NCI-H1105 (cell line): ENCODE data around the gene FKBP4.
"Not testable (repeated sequence)": the region's sequence is repeated elsewhere in the genome, so short reads cannot be mapped to it uniquely, and the experiment has no call there.

Experiments used
- DNase-seq: peaks from one replicate; lab custom pipeline; 2025; lab: John Stamatoyannopoulos, UW

Gene FKBP4

GRCh38 chr12:2794736-2795289, at the start of gene FKBP4:
Gene FKBP4 (plus strand): TSS chr12:2794970. CDS start chr12:2795140, 170 bp downstream.
- peak; percentile 74 for DNase-seq

GRCh38 chr12:2745655-2746054, 49.1 kb upstream of the FKBP4 start:
- DNase-seq: no peak

GRCh38 chr12:2749580-2749979, 45.2 kb upstream of the FKBP4 start:
- DNase-seq: no peak

- no peak for DNase-seq
Measured at GRCh38 chr12:2750185-2750584, 44.6 kb upstream of the FKBP4 start.

- DNase-seq: no peak
Measured at GRCh38 chr12:2751230-2751629, 43.5 kb upstream of the FKBP4 start.

- DNase-seq: no peak
Measured at GRCh38 chr12:2751686-2752085, 43.1 kb upstream of the FKBP4 start.

- peak; percentile 18 for DNase-seq
Measured at GRCh38 chr12:2752676-2753371, 41.9 kb upstream of the FKBP4 start.

GRCh38 chr12:2753536-2753935, 41.2 kb upstream of the FKBP4 start:
- no peak for DNase-seq

GRCh38 chr12:2754208-2754607, 40.6 kb upstream of the FKBP4 start:
- DNase-seq: no peak

GRCh38 chr12:2756756-2757155, 38.0 kb upstream of the FKBP4 start:
- DNase-seq: no peak

GRCh38 chr12:2759733-2760132, 35.0 kb upstream of the FKBP4 start:
- DNase-seq: no peak

- DNase-seq: no peak
Measured at GRCh38 chr12:2764398-2764797, 30.4 kb upstream of the FKBP4 start.

- no peak for DNase-seq
Measured at GRCh38 chr12:2765052-2765451, 29.7 kb upstream of the FKBP4 start.

- DNase-seq: no peak
Measured at GRCh38 chr12:2765608-2766007, 29.2 kb upstream of the FKBP4 start.

- DNase-seq: no peak
Measured at GRCh38 chr12:2768224-2768961, 26.4 kb upstream of the FKBP4 start.

GRCh38 chr12:2769866-2770533, 24.8 kb upstream of the FKBP4 start:
- no peak for DNase-seq

- not testable (repeated sequence) for DNase-seq
Measured at GRCh38 chr12:2770544-2770943, 24.2 kb upstream of the FKBP4 start.

GRCh38 chr12:2772370-2772769, 22.4 kb upstream of the FKBP4 start:
- no peak for DNase-seq

GRCh38 chr12:2773199-2773875, 21.4 kb upstream of the FKBP4 start:
- DNase-seq: no peak

GRCh38 chr12:2775431-2775830, 19.3 kb upstream of the FKBP4 start:
- no peak for DNase-seq

GRCh38 chr12:2776129-2776806, 18.5 kb upstream of the FKBP4 start:
- DNase-seq: no peak

- no peak for DNase-seq
Measured at GRCh38 chr12:2779281-2779680, 15.5 kb upstream of the FKBP4 start.
